K562 (cell line): ENCODE measurements around the gene CLEC10A. TPM values are rescaled to one million over a fixed set of nuclear protein-coding genes. Genes with fewer than 3 reads are reported as not detected.
A peak's percentile ranks its signal among the peaks of the same experiment; 100 is the strongest.
"Not testable (repeated sequence)": the region's sequence is repeated elsewhere in the genome, so short reads cannot be mapped to it uniquely, and the experiment has no call there.

Experiments used
- ATAC-seq: fragments of 200-7000 bp; cut with Tn5 transposase; 3 replicates; pipeline ENCODE4 v1.9.1; 2020; ENCODE audit warnings: moderate library complexity
- BruUV-seq: library from RNA; stranded (reverse); fragments of 400-500 nt; replicated peaks from 2 replicates; lab custom pipeline; 2021; lab: Mats Ljungman, UMichigan
- CTCF ChIA-PET: fragments of 300-600 bp; formaldehyde crosslinking; extraction: SDS; loops from one replicate; lab custom pipeline; 2021; ENCODE audit warnings: low intra/inter-chr PET ratio; lab: Yijun Ruan, JAX
- POLR2A ChIA-PET: fragments of 300-600, 350-650 bp; sonication (Branson Sonifier 250); formaldehyde crosslinking; extraction: SDS; loops from one replicate; lab custom pipeline; 2021; ENCODE audit warnings: antibody characterized with exemption, inconsistent platforms; lab: Yijun Ruan, JAX
- DNase-seq, 4 experiments: peaks; one replicate each; pipeline versions ENCODE4 v3.0.0 to v3.0.0-alpha.2; 2011 to 2018; ENCODE audit warnings: low spot score in 3 of 4, mixed read lengths in 3 of 4; ENCODE audit errors: extremely low read depth in 1 of 4
- FAIRE-seq: peaks from 2 replicates; lab custom pipeline; 2011; peaks lifted over from hg19 to GRCh38; lab: Jason Lieb, UNC
- H2AFZ ChIP-seq: 2 replicates; pipeline ENCODE4 v1.6.0; 2011; ENCODE audit warnings: low read depth, low read length, control low read depth, inconsistent platforms
- H3K27ac ChIP-seq: fragments of 200-600 bp; 3 replicates; pipeline ENCODE4 v1.8.0; 2011; ENCODE audit warnings: low read depth, mild to moderate bottlenecking, control low read depth, inconsistent platforms, low read length, moderate library complexity, mixed read lengths; ENCODE audit errors: extremely low read depth
- H3K27me3 ChIP-seq, 2 experiments: fragments of 300-600 bp in 1 of 2; 2 replicates in 1 of 2; 3 replicates in 1 of 2; pipeline versions ENCODE4 v1.6.0 to v1.8.0; 2011; ENCODE audit warnings: inconsistent platforms in 2 of 2, low read length in 2 of 2, mild to moderate bottlenecking in 1 of 2, mixed read lengths in 1 of 2, moderate library complexity in 1 of 2; ENCODE audit not compliant: control insufficient read depth in 2 of 2, insufficient read depth in 2 of 2
- H3K36me3 ChIP-seq: fragments of 300-600 bp; 3 replicates; pipeline ENCODE4 v1.8.0; 2011; ENCODE audit warnings: mild to moderate bottlenecking, low read length, inconsistent platforms; ENCODE audit not compliant: control insufficient read depth, insufficient read depth
- H3K4me1 ChIP-seq, 2 experiments: fragments of 200-600 bp in 1 of 2; replicated peaks in 1 of 2; 2 replicates in 1 of 2; 3 replicates in 1 of 2; pipeline versions ENCODE4 v1.5.1 to v1.8.0; 2011; ENCODE audit warnings: inconsistent platforms in 2 of 2, low read length in 2 of 2, mild to moderate bottlenecking in 1 of 2, mixed read lengths in 1 of 2, moderate library complexity in 1 of 2; ENCODE audit not compliant: control insufficient read depth in 2 of 2, insufficient read depth in 2 of 2
- H3K4me2 ChIP-seq: 2 replicates; pipeline ENCODE4 v1.6.1; 2011; ENCODE audit warnings: low read length, control low read depth, inconsistent platforms, mixed read lengths; ENCODE audit not compliant: insufficient read depth
- H3K4me3 ChIP-seq: fragments of 200-600 bp; sonication (generic), shearing (Covaris generic); 2 replicates; pipeline ENCODE4 v1.5.1; 2016; ENCODE audit warnings: control low read depth, inconsistent platforms
- H3K79me2 ChIP-seq: fragments of 200-600 bp; 3 replicates; pipeline ENCODE4 v1.8.0; 2011; ENCODE audit warnings: low read length, inconsistent platforms; ENCODE audit not compliant: control insufficient read depth, insufficient read depth
- H3K9ac ChIP-seq, 2 experiments: 2 replicates each; pipeline versions ENCODE4 v1.6.0 to v1.6.1; 2011; ENCODE audit warnings: low read depth in 2 of 2, low read length in 2 of 2, control low read depth in 1 of 2, inconsistent platforms in 1 of 2, mild to moderate bottlenecking in 1 of 2, mixed read lengths in 1 of 2; ENCODE audit not compliant: insufficient read depth in 1 of 2
- H3K9me1 ChIP-seq: one replicate; pipeline ENCODE4 v1.6.0; 2011; ENCODE audit warnings: inconsistent platforms, mild to moderate bottlenecking, low read length, moderate library complexity; ENCODE audit not compliant: control insufficient read depth, insufficient read depth
- H3K9me3 ChIP-seq: replicated peaks from 2 replicates; pipeline ENCODE4 v1.5.1; 2011; ENCODE audit warnings: low read depth, low read length, inconsistent platforms; ENCODE audit not compliant: control insufficient read depth, insufficient read depth
- H4K20me1 ChIP-seq: replicated peaks from 2 replicates; pipeline ENCODE4 v1.6.1; 2011; ENCODE audit warnings: low read length, inconsistent platforms, mixed read lengths; ENCODE audit not compliant: control insufficient read depth, insufficient read depth
- CEBPB ChIP-seq: fragments of 450-650 bp; IDR thresholded peaks from 2 replicates; pipeline ENCODE4 v1.6.1; 2016; ENCODE audit warnings: missing genetic modification characterization, missing compliant biosample characterization
- CEBPG ChIP-seq, 3 experiments: fragments of 200-800 bp in 1 of 3; sonication (Bioruptor generic) in 1 of 3; sonication (generic) in 1 of 3; formaldehyde crosslinking in 1 of 3; IDR thresholded peaks in 2 of 3; conservative IDR thresholded peaks in 1 of 3; 2 replicates each; pipeline versions ENCODE4 v1.6.1 to v1.8.0; 2016 to 2022; ENCODE audit warnings: missing compliant biosample characterization in 2 of 3, missing genetic modification characterization in 2 of 3, mild to moderate bottlenecking in 1 of 3, missing genetic modification reagents in 1 of 3
- GATA2 ChIP-seq: sonication (generic); formaldehyde crosslinking; IDR thresholded peaks from 2 replicates; pipeline ENCODE4 v1.4.0; 2020; ENCODE audit warnings: mild to moderate bottlenecking, missing genetic modification reagents
- ZNF41 ChIP-seq: fragments of 250-450 bp; sonication (Bioruptor Pico); conservative IDR thresholded peaks from 2 replicates; pipeline ENCODE4 v1.4.0; 2020; ENCODE audit warnings: mild to moderate bottlenecking
- WGBS: fragments of 100-300 bp; shearing (Covaris generic); methylation state at CpG from one replicate; pipeline ENCODE4 v1.1.6; 2016; ENCODE audit warnings: low coverage, mixed read lengths; ENCODE audit not compliant: insufficient coverage; ENCODE audit errors: missing lambda C conversion rate; 5-methylcytosine and 5-hydroxymethylcytosine counted together
- in situ Hi-C: fragments of 300-500 bp; cut with MboI; formaldehyde crosslinking; loops from 4 replicates; pipeline ENCODE4 v1.15.0; 2018; ENCODE audit warnings: inconsistent platforms, mixed read lengths
- intact Hi-C: fragments of 100-400 bp; cut with micrococcal nuclease; formaldehyde crosslinking; loops from 2 replicates; pipeline ENCODE4 v1.14.2; 2022
- polyA plus RNA-seq, 8 experiments: library from polyadenylated mRNA; depleted of rRNA in 4 of 8; stranded (reverse) in 5 of 8; unstranded in 3 of 8; fragments of >200 nt; fragmentation: Nextera tagmentation in 2 of 8; fragmentation: Illumina TruSeq in 1 of 8; extraction: Ambion mirVana in 2 of 8; extraction: Trizol in 1 of 8; gene quantifications; 2 replicates each; pipeline versions ENCODE4 v1.2.1 to v1.2.3, GENCODE V29; 2011 to 2014; ENCODE audit warnings: inconsistent platforms in 1 of 8, missing spikeins in 1 of 8
- total RNA-seq, 7 experiments: library from RNA; depleted of rRNA in 6 of 7; stranded (reverse); fragments of >200 nt in 6 of 7; fragmentation: Illumina TruSeq in 2 of 7; extraction: Trizol in 2 of 7; gene quantifications; 2 replicates each; pipeline versions ENCODE4 v1.2.1 to v1.2.3, GENCODE V29; 2011 to 2021; ENCODE audit warnings: low replicate concordance in 1 of 7

Gene CLEC10A
- total and polyA plus RNA-seq, 9 of the 15 experiments (the other 6 are each of a cell fraction or from before 2014, with no cell fraction given) = 0.04 to 0.11 (median 0.05) TPM; not detected in 6

DNA sequence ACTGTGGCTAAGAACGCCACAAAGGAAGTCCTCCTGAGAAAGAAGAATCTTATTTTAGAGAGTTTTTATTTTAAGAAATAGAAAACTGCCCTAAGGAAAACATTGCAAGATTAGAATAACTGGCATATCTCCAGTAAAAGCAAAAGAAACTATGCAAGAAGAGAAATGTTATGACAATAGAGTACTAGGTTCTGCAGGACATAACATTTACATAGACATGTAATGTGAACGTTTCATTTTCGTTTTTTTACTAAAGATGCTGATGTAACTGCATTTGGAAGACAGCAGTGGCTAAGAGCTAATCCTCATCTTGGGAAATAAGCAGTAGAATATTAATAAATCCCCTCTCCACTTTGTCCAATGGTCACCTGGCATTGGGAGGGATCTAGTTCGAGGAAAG lies 42.3 kb upstream of the CLEC10A start:
- DNase-seq (no peak), FAIRE-seq (no peak), ATAC-seq (no peak)
- Histone ChIP-seq H3K4me1 (no peaks in the 10 kb centered on the region; a peak in 1 of 5 replicates), H3K36me3 (no peaks in the 10 kb centered on the region), H3K9me3 (no peaks in the 10 kb centered on the region), H4K20me1 (no peaks in the 10 kb centered on the region), H3K9me1 (no peaks in the 10 kb centered on the region), H3K4me3 (no peak overlapping the region), H2AFZ (no peak overlapping the region), H3K79me2 (no peaks in the 10 kb centered on the region), H3K27me3 (peaks cover 2 to 42% of the 10 kb centered on the region in 2 experiments; a peak in 3 of 5 replicates), H3K27ac (no peak overlapping the region), H3K4me2 (no peak overlapping the region), H3K9ac (no peak overlapping the region)
- BruUV-seq = no TSS peak
- CTCF ChIA-PET = no interaction called here
- intact Hi-C loops (no loop called here), in situ Hi-C loops (no loop called here)
- POLR2A ChIA-PET = no interaction called here
- no peak for TF ChIP-seq ZNF41 (CRISPR knock-in tag)
- TF ChIP-seq GATA2 (CRISPR knock-in tag) = no peak
- WGBS = 0% methylated on average over 4 of the region's 4 CpGs

DNA sequence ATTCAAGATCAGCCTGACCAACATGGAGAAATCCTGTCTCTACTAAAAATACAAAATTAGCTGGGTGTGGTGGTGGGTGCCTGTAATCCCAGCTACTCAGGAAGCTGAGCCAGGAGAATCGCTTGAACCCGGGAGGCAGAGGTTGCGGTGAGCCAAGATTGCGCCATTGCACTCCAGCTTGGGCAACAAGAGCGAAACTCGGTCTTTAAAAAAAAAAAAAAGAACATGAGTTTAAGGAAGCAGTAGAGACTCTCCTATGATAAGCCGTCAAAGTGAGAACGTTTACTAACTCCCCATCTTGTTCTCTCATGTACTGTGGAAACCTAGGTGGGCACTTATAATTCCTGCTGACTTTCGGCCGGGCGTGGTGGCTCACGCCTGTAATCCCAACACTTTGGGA lies 40.6 kb upstream of the CLEC10A start:
- in situ Hi-C loops, H4K20me1 ChIP-seq, H3K4me2 ChIP-seq, H3K36me3 ChIP-seq, H3K9me3 ChIP-seq, ATAC-seq, H3K79me2 ChIP-seq, H3K4me3 ChIP-seq, DNase-seq, FAIRE-seq, H2AFZ ChIP-seq, BruUV-seq, H3K9me1 ChIP-seq, POLR2A ChIA-PET, H3K4me1 ChIP-seq, H3K9ac ChIP-seq, CTCF ChIA-PET, H3K27ac ChIP-seq, intact Hi-C loops: not testable (repeated sequence)
- WGBS = 2% methylated on average over 6 of the region's 12 CpGs
- H3K27me3 ChIP-seq = peaks cover 2 to 53% of the 10 kb centered on the region in 2 experiments; a peak in 4 of 5 replicates
- TF ChIP-seq CEBPG (CRISPR knock-in tag; IDR thresholded peaks at IDR 0.05) (0 out of 2 replicates have a peak, but pooled peaks have one; percentile 18), CEBPG (tag; conservative IDR thresholded peaks at IDR 0.05 in 1 of 2, IDR thresholded peaks at IDR 0.05 in 1 of 2) (peak; percentile 56 to 73; a peak in 3 of 4 replicates), CEBPB (peak; percentile 53)
